MG63 (cell line): Measurements from ENCODE around the gene OMP. TPM values are rescaled to one million over a fixed set of nuclear protein-coding genes. Genes with fewer than 3 reads are reported as not detected.
A peak's percentile ranks its signal among the peaks of the same experiment; 100 is the strongest.

ENCODE experiments used
- DNase-seq: peaks from one replicate; pipeline ENCODE4 v3.0.0-alpha.2; 2020
- H3K27me3 ChIP-seq: fragments of 250-450 bp; sonication (Bioruptor Pico); 2 replicates; pipeline ENCODE4 v1.5.1; 2020; ENCODE audit warnings: mild to moderate bottlenecking, moderate library complexity
- H3K36me3 ChIP-seq: fragments of 250-450 bp; sonication (Bioruptor Pico); 2 replicates; pipeline ENCODE4 v1.5.1; 2020; ENCODE audit warnings: mild to moderate bottlenecking, moderate library complexity
- H3K4me3 ChIP-seq: fragments of 250-450 bp; sonication (Bioruptor Pico); 2 replicates; pipeline ENCODE4 v1.5.1; 2020; ENCODE audit warnings: mild to moderate bottlenecking, moderate library complexity
- H3K9me3 ChIP-seq: fragments of 250-450 bp; sonication (Bioruptor Pico); 2 replicates; pipeline ENCODE4 v1.5.1; 2020; ENCODE audit warnings: mild to moderate bottlenecking, moderate library complexity
- total RNA-seq: library from RNA; depleted of rRNA; stranded (reverse); fragments of >200 nt; shearing (Covaris generic); gene quantifications from 2 replicates; pipeline ENCODE4 v1.2.3, GENCODE V29; 2014; ENCODE audit warnings: low replicate concordance

Gene OMP
- total RNA-seq, 1 experiment from 2014 or later, result not detected

- Histone ChIP-seq H3K36me3 (no peaks in the 10 kb centered on the region), H3K27me3 (no peaks in the 10 kb centered on the region), H3K9me3 (peaks cover 6% of the 10 kb centered on the region; the same call in 1 of the 2 replicates), H3K4me3 (no peak overlapping the region)
- no peak for DNase-seq
These were observed 34.8 kb downstream of the OMP start for GRCh38 chr11:77137421-77137820.

- H3K9me3 ChIP-seq, result peaks cover 4% of the 10 kb centered on the region; the same call in 1 of the 2 replicates
- no peaks in the 10 kb centered on the region for H3K27me3 ChIP-seq
- no peak overlapping the region for H3K4me3 ChIP-seq
- no peak for DNase-seq
- no peaks in the 10 kb centered on the region for H3K36me3 ChIP-seq
These were observed 35.5 kb downstream of the OMP start for GRCh38 chr11:77138106-77138649.

GRCh38 chr11:77139201-77139600, 36.6 kb downstream of the OMP start:
- Histone ChIP-seq H3K36me3 (no peaks in the 10 kb centered on the region), H3K4me3 (no peak overlapping the region), H3K27me3 (no peaks in the 10 kb centered on the region), H3K9me3 (no peaks in the 10 kb centered on the region)
- no peak for DNase-seq

- Histone ChIP-seq H3K27me3 (no peaks in the 10 kb centered on the region), H3K9me3 (no peaks in the 10 kb centered on the region), H3K36me3 (no peaks in the 10 kb centered on the region), H3K4me3 (no peak overlapping the region)
- DNase-seq, result peak; percentile 75
These were observed 37.7 kb downstream of the OMP start for GRCh38 chr11:77140231-77140851.

- Histone ChIP-seq H3K9me3 (no peaks in the 10 kb centered on the region), H3K27me3 (no peaks in the 10 kb centered on the region), H3K36me3 (no peaks in the 10 kb centered on the region), H3K4me3 (no peak overlapping the region)
- peak; percentile 31 for DNase-seq
These were observed 38.4 kb downstream of the OMP start for GRCh38 chr11:77141034-77141433.

- Histone ChIP-seq H3K36me3 (no peaks in the 10 kb centered on the region), H3K4me3 (no peak overlapping the region), H3K9me3 (no peaks in the 10 kb centered on the region), H3K27me3 (no peaks in the 10 kb centered on the region)
- DNase-seq, result no peak
These were observed 38.8 kb downstream of the OMP start for GRCh38 chr11:77141475-77141874.

- H3K27me3 ChIP-seq, result no peaks in the 10 kb centered on the region
- H3K36me3 ChIP-seq, result no peaks in the 10 kb centered on the region
- H3K4me3 ChIP-seq, result no peak overlapping the region
- DNase-seq, result no peak
- no peaks in the 10 kb centered on the region for H3K9me3 ChIP-seq
These were observed 39.7 kb downstream of the OMP start for GRCh38 chr11:77142091-77142975.

- Histone ChIP-seq H3K36me3 (no peaks in the 10 kb centered on the region), H3K9me3 (no peaks in the 10 kb centered on the region), H3K4me3 (no peak overlapping the region), H3K27me3 (no peaks in the 10 kb centered on the region)
- no peak for DNase-seq
These were observed 40.9 kb downstream of the OMP start for GRCh38 chr11:77143405-77144020.

GRCh38 chr11:77144196-77144856, 41.7 kb downstream of the OMP start:
- no peaks in the 10 kb centered on the region for H3K36me3 ChIP-seq
- DNase-seq, result no peak
- H3K9me3 ChIP-seq, result no peaks in the 10 kb centered on the region
- H3K27me3 ChIP-seq, result no peaks in the 10 kb centered on the region
- no peak overlapping the region for H3K4me3 ChIP-seq

GRCh38 chr11:77144857-77145428, 42.3 kb downstream of the OMP start:
- Histone ChIP-seq H3K9me3 (no peaks in the 10 kb centered on the region), H3K4me3 (no peak overlapping the region), H3K27me3 (no peaks in the 10 kb centered on the region), H3K36me3 (no peaks in the 10 kb centered on the region)
- no peak for DNase-seq

- Histone ChIP-seq H3K27me3 (no peaks in the 10 kb centered on the region), H3K9me3 (no peaks in the 10 kb centered on the region), H3K36me3 (no peaks in the 10 kb centered on the region), H3K4me3 (no peak overlapping the region)
- DNase-seq, result no peak
These were observed 43.8 kb downstream of the OMP start for GRCh38 chr11:77146261-77147035.

GRCh38 chr11:77147036-77147315, 44.3 kb downstream of the OMP start:
- no peak for DNase-seq

GRCh38 chr11:77147668-77148321, 45.2 kb downstream of the OMP start:
- Histone ChIP-seq H3K27me3 (no peaks in the 10 kb centered on the region), H3K4me3 (no peak overlapping the region), H3K9me3 (no peaks in the 10 kb centered on the region), H3K36me3 (no peaks in the 10 kb centered on the region)
- DNase-seq, result peak; percentile 54

More at GRCh38 chr11:77147036-77147315, 44.3 kb downstream of the OMP start:
- Histone ChIP-seq H3K4me3 (no peak overlapping the region), H3K9me3 (no peaks in the 10 kb centered on the region), H3K36me3 (no peaks in the 10 kb centered on the region), H3K27me3 (no peaks in the 10 kb centered on the region)

- Histone ChIP-seq H3K4me3 (no peak overlapping the region), H3K9me3 (no peaks in the 10 kb centered on the region), H3K36me3 (no peaks in the 10 kb centered on the region), H3K27me3 (no peaks in the 10 kb centered on the region)
- DNase-seq, result no peak
These were observed 46.5 kb downstream of the OMP start for GRCh38 chr11:77148963-77149715.
